Ovary (tissue), 9 donors: ENCODE data around the gene NAV1. TPM values are rescaled to one million over a fixed set of nuclear protein-coding genes. Genes with fewer than 3 reads are reported as not detected.

Source experiments
- DNase-seq, 5 donors: peaks; one replicate each; pipeline ENCODE4 v3.0.0-alpha.2; 2019 to 2020
- H3K27ac ChIP-seq, 2 donors: fragments of 200-600 bp; one replicate each; pipeline versions ENCODE4 v1.5.1 to v1.8.0; 2019 to 2022
- H3K27me3 ChIP-seq: fragments of 200-600 bp; one replicate; pipeline ENCODE4 v1.8.0; 2022
- H3K36me3 ChIP-seq: fragments of 200-600 bp; sonication (generic); one replicate; pipeline ENCODE4 v1.5.1; 2019
- H3K4me1 ChIP-seq: one replicate; pipeline ENCODE4 v1.8.1; 2013; ENCODE audit warnings: mild to moderate bottlenecking, moderate library complexity; ENCODE audit not compliant: insufficient read depth
- H3K4me3 ChIP-seq: fragments of 200-600 bp; sonication (generic); one replicate; pipeline ENCODE4 v1.5.1; 2017
- H3K9me3 ChIP-seq, 2 donors: fragments of 200-600 bp in 1 of 2; sonication (generic) in 1 of 2; one replicate each; pipeline versions ENCODE4 v1.5.1 to v1.8.1; 2013 to 2019; ENCODE audit warnings: mild to moderate bottlenecking in 1 of 2, moderate library complexity in 1 of 2
- EP300 ChIP-seq: sonication (generic); formaldehyde crosslinking; IDR thresholded peaks from one replicate; pipeline ENCODE4 v1.6.1; 2017; ENCODE audit warnings: antibody characterized with exemption
- POLR2A ChIP-seq: fragments of 450-650 bp; IDR thresholded peaks from one replicate; pipeline ENCODE4 v1.6.1; 2017; ENCODE audit warnings: antibody characterized with exemption, mild to moderate bottlenecking, moderate library complexity
- WGBS, 3 donors: extraction: QIAGEN DNeasy Blood & Tissue Kit in 1 of 3; methylation state at CpG; one replicate each; pipeline versions ENCODE4 v1.1.5 to v1.1.7; 2013 to 2017; 5-methylcytosine and 5-hydroxymethylcytosine counted together
- intact Hi-C, 4 donors: fragments of 100-400 bp; cut with DNase I; formaldehyde crosslinking; loops; one replicate each; pipeline versions ENCODE4 v1.11.0 to v1.15.1; 2022 to 2023
- polyA plus RNA-seq, 2 donors: library from polyadenylated mRNA; stranded (reverse); fragments of 200-250 nt in 1 of 2; fragments of 350-450 nt in 1 of 2; fragmentation: Illumina TruSeq in 1 of 2; extraction: RNeasy Lipid Tissue Mini Kit (QIAGEN cat#74804) in 1 of 2; gene quantifications; one replicate each; pipeline ENCODE4 v1.2.3, GENCODE V29; 2013 to 2014
- total RNA-seq, 7 donors: library from RNA; depleted of rRNA in 2 of 7; stranded (reverse); fragments of >200 nt in 2 of 7; fragmentation: NEBNext Ultra II Directional in 3 of 7; extraction: Animal tissue kit (Norgen Biotek cat#: 25700) in 3 of 7; gene quantifications; one replicate each; pipeline versions ENCODE4 v1.1.0 to v1.2.4, GENCODE V29; 2016 to 2023
- TF ChIP-seq, protein P1 (sequence below), 3 donors: fragments of 450-650 bp in 2 of 3; fragments of 200-600 bp in 1 of 3; IDR thresholded peaks; one replicate each; pipeline versions ENCODE4 v1.5.1 to v1.8.0; 2016 to 2022; ENCODE audit warnings: antibody characterized with exemption in 3 of 3, mild to moderate bottlenecking in 1 of 3
- donor health status: DM: no; HTN: no; CAD: no; lungs with moderate emphysema.
- donor health status: DM: no; HTN: no; CAD: no.
- donor health status: Bipolar disorder and iron deficiency.
- donor health status: DM: yes; HTN: yes; CAD: no.
- donor health status: DM: no; HTN: no; CAD: no.
- donor health status: DM: yes; HTN: yes; CAD: no.

Gene NAV1
- total and polyA plus RNA-seq, 9 donors, result 3.4 to 19.6 (median 11.3) TPM

GRCh38 chr1:201582705-201583442 lies 43.9 kb downstream of the NAV1 start:
- Histone ChIP-seq H3K27me3 (no peaks in the 10 kb centered on the region), H3K4me1 (no peaks in the 10 kb centered on the region), H3K4me3 (no peak overlapping the region), H3K9me3 (no peaks in the 10 kb centered on the region), H3K36me3 (no peaks in the 10 kb centered on the region), H3K27ac (no peak overlapping the region)
- intact Hi-C loops, result no loop called here
- DNase-seq, result peak in 1 of 5 donors; percentile 57
- no peak for TF ChIP-seq EP300
- TF ChIP-seq POLR2A, result no peak
- TF ChIP-seq, protein P1, sequence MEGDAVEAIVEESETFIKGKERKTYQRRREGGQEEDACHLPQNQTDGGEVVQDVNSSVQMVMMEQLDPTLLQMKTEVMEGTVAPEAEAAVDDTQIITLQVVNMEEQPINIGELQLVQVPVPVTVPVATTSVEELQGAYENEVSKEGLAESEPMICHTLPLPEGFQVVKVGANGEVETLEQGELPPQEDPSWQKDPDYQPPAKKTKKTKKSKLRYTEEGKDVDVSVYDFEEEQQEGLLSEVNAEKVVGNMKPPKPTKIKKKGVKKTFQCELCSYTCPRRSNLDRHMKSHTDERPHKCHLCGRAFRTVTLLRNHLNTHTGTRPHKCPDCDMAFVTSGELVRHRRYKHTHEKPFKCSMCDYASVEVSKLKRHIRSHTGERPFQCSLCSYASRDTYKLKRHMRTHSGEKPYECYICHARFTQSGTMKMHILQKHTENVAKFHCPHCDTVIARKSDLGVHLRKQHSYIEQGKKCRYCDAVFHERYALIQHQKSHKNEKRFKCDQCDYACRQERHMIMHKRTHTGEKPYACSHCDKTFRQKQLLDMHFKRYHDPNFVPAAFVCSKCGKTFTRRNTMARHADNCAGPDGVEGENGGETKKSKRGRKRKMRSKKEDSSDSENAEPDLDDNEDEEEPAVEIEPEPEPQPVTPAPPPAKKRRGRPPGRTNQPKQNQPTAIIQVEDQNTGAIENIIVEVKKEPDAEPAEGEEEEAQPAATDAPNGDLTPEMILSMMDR (IDR thresholded peaks at IDR 0.05), result no peak
- WGBS, 3 donors, result 85 to 88% (median 87%) methylated on average over 14 of the region's 14 CpGs

DNA sequence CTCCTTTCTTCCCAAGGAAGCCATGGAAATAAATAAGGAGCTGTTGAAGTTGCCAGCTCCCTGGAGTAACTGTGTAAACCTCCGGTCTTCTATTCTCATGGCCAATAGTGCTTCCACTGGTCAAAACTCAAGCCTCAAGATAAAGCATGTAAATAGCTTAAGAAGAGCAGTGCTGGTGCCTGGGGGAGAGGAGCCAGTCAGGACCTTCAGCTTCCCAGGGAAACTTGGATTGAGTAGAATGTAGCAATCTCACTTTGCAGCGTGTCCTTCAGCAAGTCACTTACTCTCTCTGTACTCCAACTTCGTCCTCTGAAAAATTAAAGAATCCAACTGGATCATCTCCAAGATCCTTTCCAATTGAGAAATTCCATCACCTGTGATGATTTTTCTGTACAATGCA lies 44.7 kb downstream of the NAV1 start:
- H3K27ac ChIP-seq, result no peak overlapping the region
- intact Hi-C loops, result no loop called here

DNA sequence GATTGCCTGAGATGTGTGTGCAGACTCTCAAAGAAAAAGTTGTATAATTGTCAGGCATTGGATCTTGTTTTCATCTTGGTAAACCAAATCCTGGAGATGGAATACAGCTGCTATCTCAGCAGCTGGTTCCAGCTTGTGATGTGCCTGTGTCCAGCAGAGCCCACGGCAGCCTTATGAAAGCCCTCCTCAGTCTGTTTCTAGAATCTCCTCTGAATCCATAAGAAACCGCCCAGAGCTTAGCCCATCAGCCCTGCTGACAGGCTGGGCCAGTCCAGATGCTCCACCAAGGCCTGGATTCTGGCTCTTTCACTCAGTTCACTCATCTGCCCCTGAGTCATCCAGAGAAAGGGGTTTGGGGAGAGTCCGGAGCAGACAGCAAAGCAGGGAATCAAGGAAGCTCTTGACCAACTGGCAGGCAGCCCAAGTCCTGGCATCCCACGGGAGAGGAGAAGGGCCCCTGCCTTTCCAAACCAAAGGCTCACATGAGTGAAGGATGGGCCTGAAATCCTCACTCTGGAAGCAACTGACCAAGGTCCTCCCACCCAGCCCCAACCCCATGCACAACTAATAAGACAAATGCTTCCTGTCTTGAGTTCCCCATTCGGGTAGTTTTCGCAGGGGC lies 45.7 kb downstream of the NAV1 start:
- no peak for TF ChIP-seq POLR2A
- TF ChIP-seq EP300, result no peak
- TF ChIP-seq, protein P1 (IDR thresholded peaks at IDR 0.05), result no peak
- no peak overlapping the region for H3K4me3 ChIP-seq
- no peaks in the 10 kb centered on the region for H3K4me1 ChIP-seq
- intact Hi-C loops, result no loop called here
- no peaks in the 10 kb centered on the region for H3K27me3 ChIP-seq
- no peak overlapping the region for H3K27ac ChIP-seq
- peak in 1 of 5 donors; percentile 30 for DNase-seq
- WGBS, 3 donors, result 40 to 43% (median 40%) methylated on average over 6 of the region's 6 CpGs
- H3K9me3 ChIP-seq, result no peaks in the 10 kb centered on the region
- no peaks in the 10 kb centered on the region for H3K36me3 ChIP-seq

More for the DNA sequence above, 44.7 kb downstream of the NAV1 start:
- no peaks in the 10 kb centered on the region for H3K27me3 ChIP-seq
- no peak for TF ChIP-seq EP300
- TF ChIP-seq, protein P1 (IDR thresholded peaks at IDR 0.05), result no peak
- TF ChIP-seq POLR2A, result no peak
- no peaks in the 10 kb centered on the region for H3K9me3 ChIP-seq
- H3K36me3 ChIP-seq, result no peaks in the 10 kb centered on the region
- no peak overlapping the region for H3K4me3 ChIP-seq
- no peak for DNase-seq
- H3K4me1 ChIP-seq, result no peaks in the 10 kb centered on the region
- WGBS, 3 donors, result 36 to 64% (median 45%) methylated on average over 3 of the region's 3 CpGs

- WGBS, 3 donors, result 63 to 72% (median 72%) methylated on average over 3 of the region's 3 CpGs
- TF ChIP-seq EP300, result no peak
- TF ChIP-seq, protein P1 (IDR thresholded peaks at IDR 0.05), result no peak
- TF ChIP-seq POLR2A, result no peak
- no peak overlapping the region for H3K4me3 ChIP-seq
- H3K36me3 ChIP-seq, result no peaks in the 10 kb centered on the region
- intact Hi-C loops, result no loop called here
- DNase-seq, result no peak
- no peak overlapping the region for H3K27ac ChIP-seq
- H3K4me1 ChIP-seq, result no peaks in the 10 kb centered on the region
- H3K27me3 ChIP-seq, result no peaks in the 10 kb centered on the region
- no peaks in the 10 kb centered on the region for H3K9me3 ChIP-seq
Observed at GRCh38 chr1:201585093-201585483, 46.2 kb downstream of the NAV1 start.
